Urinary bladder (tissue), 4 donors: ENCODE data around the gene HOXA6. TPM values are rescaled to one million over a fixed set of nuclear protein-coding genes. Genes with fewer than 3 reads are reported as not detected.

ENCODE experiments used
- DNase-seq: peaks from one replicate; pipeline ENCODE4 v3.0.0-alpha.2; 2015; ENCODE audit errors: extremely low spot score
- H3K27ac ChIP-seq: one replicate; pipeline ENCODE4 v1.5.1; 2013; ENCODE audit warnings: low read depth, mild to moderate bottlenecking, moderate library complexity
- H3K36me3 ChIP-seq: one replicate; pipeline ENCODE4 v1.6.1; 2013; ENCODE audit warnings: mild to moderate bottlenecking, moderate library complexity; ENCODE audit not compliant: insufficient read depth
- H3K4me1 ChIP-seq: one replicate; pipeline ENCODE4 v1.6.1; 2013; ENCODE audit warnings: mild to moderate bottlenecking, moderate library complexity; ENCODE audit not compliant: insufficient read depth
- H3K4me3 ChIP-seq: one replicate; pipeline ENCODE4 v1.5.1; 2013; ENCODE audit warnings: low read depth, low read length
- WGBS: extraction: QIAGEN DNeasy Blood & Tissue Kit; methylation state at CpG from one replicate; pipeline ENCODE4 v1.1.7; 2013; 5-methylcytosine and 5-hydroxymethylcytosine counted together
- polyA plus RNA-seq: library from polyadenylated mRNA; stranded (reverse); fragments of 200-250 nt; gene quantifications from one replicate; pipeline ENCODE4 v1.2.3, GENCODE V29; 2013
- total RNA-seq: library from RNA; depleted of rRNA; stranded (reverse); fragments of >200 nt; gene quantifications from one replicate; pipeline ENCODE4 v1.2.3, GENCODE V29; 2014
- donor health status: healthy with polysubstance abuse.
- donor health status: healthy.

The HOXA6 gene
- total and polyA plus RNA-seq, 2 donors = 4.4 to 8.4 TPM

DNA sequence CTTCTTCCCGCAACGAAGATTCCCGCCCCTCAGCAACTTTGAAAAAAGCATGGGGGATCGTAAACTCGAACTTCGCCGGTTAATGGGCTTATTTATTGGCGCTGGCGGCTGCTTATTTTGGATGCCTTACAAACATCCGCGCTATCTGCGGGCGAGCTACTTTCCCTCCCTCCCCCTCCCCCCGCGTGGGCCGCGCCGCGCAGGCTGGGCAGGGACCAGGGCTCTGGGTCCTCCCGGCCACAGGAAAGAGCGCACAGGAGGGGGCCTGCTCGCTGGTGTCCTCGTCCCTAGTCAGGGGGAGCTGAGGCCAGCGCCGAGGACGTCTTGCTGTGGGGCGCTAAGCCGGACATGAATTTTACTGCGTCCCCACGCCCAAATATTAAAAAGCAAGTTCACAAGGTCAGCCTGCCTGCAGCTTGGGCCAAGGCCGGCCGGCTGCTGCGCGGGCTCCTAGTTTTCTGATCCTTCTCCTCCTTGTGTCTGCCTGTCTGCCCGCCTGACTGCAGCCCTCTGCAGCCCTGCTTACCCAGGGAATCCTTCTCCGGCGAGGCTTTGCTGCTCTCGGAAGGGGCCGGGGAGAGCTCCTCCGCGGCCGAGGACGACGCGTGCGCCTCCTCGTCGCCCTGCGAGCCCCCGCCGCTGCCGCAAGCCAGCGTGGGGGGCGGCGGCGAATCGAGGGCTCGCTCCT, 25.4 kb upstream of the HOXA6 start:
- Histone ChIP-seq H3K36me3 (peaks cover 2% of the 10 kb centered on the region), H3K4me3 (peak overlapping the region; percentile 83), H3K4me1 (no peaks in the 10 kb centered on the region), H3K27ac (peak overlapping the region; percentile 95)
- WGBS = under 1% methylated on average over 58 of the region's 58 CpGs
- DNase-seq = no peak

DNA sequence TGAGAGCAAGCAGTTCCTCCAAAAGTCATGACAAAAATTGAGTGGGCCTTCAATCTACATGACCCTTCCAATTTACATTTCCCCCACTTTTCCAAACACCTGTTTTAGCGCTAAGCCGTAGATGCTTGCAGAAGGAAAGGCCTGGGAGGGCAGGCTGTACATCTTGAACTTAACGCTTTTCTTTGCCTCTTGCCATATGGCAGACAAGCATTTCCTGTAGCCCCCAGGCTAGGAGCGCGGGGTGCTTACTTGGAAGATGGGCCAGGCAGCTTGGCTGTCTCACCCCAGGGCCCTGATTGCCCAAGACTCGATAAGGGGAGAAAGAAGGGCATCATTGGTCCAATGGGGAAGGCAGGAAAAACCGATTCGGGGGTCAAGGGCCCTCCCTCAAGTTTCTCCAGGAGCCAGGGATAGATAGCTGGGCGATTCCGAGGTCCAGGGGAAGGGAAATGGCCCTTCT, 24.8 kb upstream of the HOXA6 start:
- H3K27ac ChIP-seq = peak overlapping the region; percentile 87
- DNase-seq = no peak
- H3K4me3 ChIP-seq = peak overlapping the region; percentile 83
- WGBS = 11% methylated on average over 10 of the region's 10 CpGs
- H3K4me1 ChIP-seq = no peaks in the 10 kb centered on the region
- H3K36me3 ChIP-seq = peaks cover 2% of the 10 kb centered on the region

DNA sequence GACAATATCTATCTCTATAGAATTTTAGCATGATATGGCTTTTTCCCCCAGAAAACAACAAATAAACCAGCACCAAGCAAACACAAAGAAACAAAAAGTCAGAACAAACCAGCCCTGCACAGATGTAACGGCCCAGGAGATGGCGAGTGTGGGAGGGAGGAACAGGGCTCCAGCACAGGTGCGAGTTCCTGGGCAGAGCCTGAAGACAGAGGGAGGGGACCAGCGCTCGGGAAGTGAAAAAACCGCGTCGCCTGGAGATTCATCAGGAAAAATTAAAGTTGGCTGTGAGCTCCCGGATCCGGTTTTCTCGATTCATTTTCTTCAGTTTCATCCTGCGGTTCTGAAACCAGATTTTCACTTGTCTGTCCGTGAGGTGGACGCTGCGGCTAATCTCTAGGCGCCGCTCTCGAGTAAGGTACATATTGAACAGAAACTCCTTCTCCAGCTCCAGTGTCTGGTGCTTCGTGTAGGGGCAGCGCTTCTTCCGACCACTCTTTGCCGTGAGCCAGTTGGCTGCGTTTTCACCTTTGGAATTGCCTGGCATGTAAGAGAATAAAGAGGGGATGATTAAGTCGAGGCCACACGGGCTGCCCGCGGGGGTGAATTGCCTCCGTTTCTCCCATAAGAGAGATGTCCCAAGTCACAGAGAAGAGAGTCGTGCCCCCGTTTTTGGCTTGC, 24.2 kb upstream of the HOXA6 start:
- H3K4me3 ChIP-seq = peak overlapping the region; percentile 83
- H3K27ac ChIP-seq = peak overlapping the region; percentile 87
- H3K36me3 ChIP-seq = peaks cover 2% of the 10 kb centered on the region
- H3K4me1 ChIP-seq = no peaks in the 10 kb centered on the region
- DNase-seq = no peak
- WGBS = 19% methylated on average over 30 of the region's 30 CpGs

DNA sequence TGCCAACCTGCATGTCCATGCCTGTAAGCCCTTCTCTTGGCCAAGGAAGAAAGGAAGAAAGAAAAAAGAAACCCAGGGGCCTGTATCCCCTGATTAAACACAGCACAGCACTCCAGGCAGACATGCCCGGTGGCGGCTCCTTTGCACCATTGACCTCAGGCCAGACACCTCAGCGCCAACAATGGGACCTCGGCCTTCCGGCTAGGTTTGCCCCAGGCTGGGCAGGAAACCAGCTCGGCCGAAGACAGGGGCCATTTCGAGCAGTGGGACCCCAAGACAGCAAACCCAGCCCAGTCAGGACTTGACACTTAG, 23.7 kb upstream of the HOXA6 start:
- peak overlapping the region; percentile 83 for H3K4me3 ChIP-seq
- H3K36me3 ChIP-seq = peaks cover 2% of the 10 kb centered on the region
- 17% methylated on average over 8 of the region's 8 CpGs for WGBS
- no peaks in the 10 kb centered on the region for H3K4me1 ChIP-seq
- H3K27ac ChIP-seq = peak overlapping the region; percentile 87
- DNase-seq = no peak

DNA sequence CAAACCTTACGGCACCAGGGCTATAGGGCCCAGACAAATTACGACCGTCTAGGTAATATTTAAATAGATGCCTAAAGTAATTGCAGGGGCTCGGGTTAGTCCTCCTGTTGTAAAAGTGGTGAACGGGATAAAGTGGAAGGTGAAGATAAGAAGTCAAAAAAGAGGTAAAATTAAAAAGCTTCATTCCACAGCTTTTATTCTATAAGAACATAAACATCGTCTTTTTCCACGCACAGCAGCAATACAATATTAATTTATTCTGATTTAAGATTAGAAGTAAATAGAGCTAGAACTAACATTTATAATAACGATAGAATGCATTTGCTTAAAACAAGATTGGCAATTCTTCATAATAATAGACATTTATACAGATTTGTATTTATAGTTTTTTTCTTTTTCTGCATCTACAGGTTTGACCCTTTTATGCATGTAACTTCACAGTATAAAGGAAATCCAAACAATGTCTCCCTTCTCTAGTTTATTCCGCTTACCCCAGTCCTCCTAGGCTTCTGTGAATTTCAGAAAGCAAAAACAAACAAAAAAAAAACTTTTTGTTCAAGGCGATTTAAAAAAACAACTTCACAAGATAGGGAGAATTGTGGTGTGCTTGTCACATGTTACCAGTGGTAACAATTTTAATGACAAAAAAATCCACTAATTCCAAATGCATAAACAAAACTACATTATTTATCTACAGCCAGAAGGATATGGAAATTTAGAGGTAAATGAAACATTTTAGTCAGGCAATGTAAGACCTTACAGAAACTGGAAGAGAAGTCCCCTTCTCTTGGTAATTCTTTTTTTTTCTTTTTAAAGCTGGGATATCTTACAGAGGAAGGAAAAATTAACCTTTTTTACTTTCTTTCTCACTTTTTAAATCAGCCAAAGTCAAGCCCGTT, 23.1 kb upstream of the HOXA6 start:
- Histone ChIP-seq H3K4me1 (no peaks in the 10 kb centered on the region), H3K27ac (peak overlapping the region; percentile 98)
- WGBS = 24% methylated on average over 11 of the region's 11 CpGs

DNA sequence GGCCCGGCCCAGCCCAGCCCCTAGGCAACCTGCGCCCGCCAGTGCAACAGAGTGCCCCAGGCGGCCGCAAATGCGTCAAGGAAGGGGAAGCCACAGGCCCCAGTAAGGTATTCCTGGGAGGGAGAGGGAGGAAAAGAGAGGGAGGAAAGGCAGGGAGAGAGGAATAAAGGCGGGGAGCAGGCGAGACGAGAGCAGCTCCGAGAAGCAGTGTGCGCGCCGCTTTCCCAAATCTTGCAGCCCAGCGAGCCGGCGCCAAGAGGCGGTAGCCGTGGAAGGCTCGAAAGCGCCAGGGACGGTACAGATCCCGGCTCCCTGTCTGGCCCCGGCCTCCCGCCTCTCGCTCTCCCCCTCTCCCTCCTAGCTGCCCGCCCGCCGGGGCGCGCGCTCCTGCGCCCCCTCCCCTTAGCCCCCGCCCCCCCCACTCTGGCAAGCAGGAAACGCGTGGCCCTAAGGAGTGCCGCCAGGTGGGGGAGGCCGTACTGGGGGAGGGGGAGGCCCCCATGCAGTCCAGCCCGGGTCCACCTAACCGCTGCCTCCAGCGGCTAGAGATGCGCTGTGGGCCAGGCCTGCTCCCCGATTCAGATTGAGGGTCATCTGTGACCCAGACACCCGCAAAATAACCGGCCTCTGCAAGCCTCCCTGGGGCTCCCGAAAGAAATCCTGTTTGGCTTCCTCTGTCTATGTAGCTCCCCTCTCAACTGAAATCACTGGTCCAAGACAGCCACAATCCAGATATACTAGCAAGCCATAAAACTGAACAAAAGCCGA, 22.3 kb upstream of the HOXA6 start:
- H3K36me3 ChIP-seq = peaks cover 2% of the 10 kb centered on the region
- no peak for DNase-seq
- H3K4me1 ChIP-seq = no peaks in the 10 kb centered on the region
- peak overlapping the region; percentile 98 for H3K27ac ChIP-seq
- peak overlapping the region; percentile 57 for H3K4me3 ChIP-seq
- WGBS = 2% methylated on average over 46 of the region's 46 CpGs

More for the DNA sequence above, 23.1 kb upstream of the HOXA6 start:
- Histone ChIP-seq H3K36me3 (peaks cover 2% of the 10 kb centered on the region), H3K4me3 (peak overlapping the region; percentile 83)
- DNase-seq = no peak

DNA sequence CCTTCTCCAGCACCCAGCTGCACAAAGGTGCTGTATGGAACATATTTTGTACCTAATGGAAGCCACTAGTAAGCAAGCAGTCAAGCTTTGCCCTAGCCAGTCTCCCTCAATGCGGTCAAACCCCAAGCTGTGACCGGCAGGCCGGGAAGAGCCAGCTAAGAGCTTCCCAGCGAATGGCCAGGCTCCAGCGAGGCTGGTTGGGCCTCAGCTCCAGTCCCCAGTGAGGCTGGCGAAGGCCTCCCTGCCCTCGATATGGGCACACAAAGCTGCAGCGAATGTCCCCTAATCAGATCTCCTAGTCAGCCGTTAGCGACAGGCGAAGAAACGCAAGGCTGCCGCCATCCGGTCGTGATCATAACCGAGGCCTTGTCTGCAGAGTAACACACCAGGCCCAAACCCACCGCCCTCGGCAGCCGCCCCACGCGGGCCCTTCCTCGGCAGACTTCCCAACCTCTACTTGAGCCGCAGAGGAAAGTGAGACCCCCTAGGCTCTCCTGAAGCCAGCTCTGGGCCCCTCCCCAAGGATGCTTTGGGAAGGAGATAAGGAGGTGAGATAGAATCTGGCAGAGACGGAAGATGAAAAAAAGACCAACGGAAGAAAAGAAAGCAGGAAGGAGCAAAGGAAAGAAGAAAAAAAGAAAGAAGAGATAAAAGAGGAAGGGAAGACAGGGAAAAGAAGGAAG, 20.8 kb upstream of the HOXA6 start:
- WGBS = 18% methylated on average over 25 of the region's 25 CpGs
- peak overlapping the region; percentile 57 for H3K4me3 ChIP-seq
- no peaks in the 10 kb centered on the region for H3K4me1 ChIP-seq
- no peak for DNase-seq
- peaks cover 2% of the 10 kb centered on the region for H3K36me3 ChIP-seq
- peak overlapping the region; percentile 98 for H3K27ac ChIP-seq

DNA sequence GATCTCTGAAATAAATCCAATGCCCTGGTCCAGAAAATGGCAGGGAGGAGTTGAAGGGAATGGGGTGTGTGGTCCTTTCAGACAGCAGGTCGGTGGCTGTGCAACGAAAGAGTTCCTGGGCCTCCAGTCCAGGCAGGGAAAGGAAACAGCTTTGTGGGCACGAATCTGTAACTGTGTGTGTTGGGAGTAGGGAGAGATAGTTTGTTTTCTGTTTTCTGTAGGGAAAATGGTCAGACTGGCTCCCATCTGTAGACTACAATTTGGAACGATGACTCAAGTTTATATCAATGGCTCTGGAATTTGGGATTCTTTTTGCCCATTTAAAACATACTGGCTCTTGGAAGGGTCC, 20.3 kb upstream of the HOXA6 start:
- peaks cover 2% of the 10 kb centered on the region for H3K36me3 ChIP-seq
- H3K27ac ChIP-seq = peak overlapping the region; percentile 98
- DNase-seq = no peak
- H3K4me3 ChIP-seq = peak overlapping the region; percentile 57
- no peaks in the 10 kb centered on the region for H3K4me1 ChIP-seq
- 21% methylated on average over 4 of the region's 4 CpGs for WGBS

DNA sequence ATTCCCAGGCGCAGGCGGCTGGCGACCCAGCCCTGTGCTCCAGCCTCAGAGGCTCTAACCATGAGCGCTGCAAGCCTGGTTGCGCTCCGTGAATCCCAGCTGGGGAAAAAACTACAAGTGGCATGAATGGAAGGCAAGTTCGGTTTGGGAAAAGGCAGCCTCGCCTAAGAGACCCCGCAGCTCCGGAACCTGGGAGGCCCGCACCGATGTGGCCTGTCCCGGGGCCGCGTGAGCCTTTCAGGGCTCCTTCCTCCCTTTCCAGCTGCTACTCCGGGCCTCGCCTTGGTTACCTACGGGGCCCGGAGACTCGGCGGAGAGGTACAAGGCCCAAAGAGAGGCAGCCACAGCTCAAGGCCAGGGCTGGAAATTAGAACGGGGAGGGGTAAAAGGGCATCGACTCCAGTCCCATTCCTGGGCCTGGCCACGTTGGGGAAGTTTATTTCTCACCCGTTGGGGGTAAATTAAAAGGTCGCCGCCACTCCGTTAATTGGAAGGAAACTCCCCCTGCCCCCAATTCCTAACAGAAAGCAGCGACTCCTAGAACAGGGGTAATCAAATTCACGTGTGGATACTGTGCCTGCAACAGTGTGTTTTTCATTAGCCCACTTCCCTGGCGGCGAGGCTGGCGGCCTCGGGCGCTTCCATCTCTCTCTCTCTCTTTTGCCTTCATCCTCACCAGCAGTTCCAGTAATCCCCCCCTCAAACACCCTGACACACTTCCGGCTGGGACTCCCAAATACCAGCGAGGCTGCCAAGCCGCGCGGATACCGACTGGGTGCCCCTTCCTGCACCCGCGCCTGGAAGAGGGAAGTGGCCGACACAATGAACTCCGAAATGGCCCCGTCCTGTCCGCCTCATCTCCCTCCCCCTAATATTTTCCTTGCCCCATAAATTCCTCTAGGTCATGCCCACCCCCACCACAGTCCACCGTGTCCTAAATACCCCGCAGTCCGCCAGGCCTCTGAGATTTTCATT, 19.2 kb upstream of the HOXA6 start:
- H3K36me3 ChIP-seq = peaks cover 2% of the 10 kb centered on the region
- no peaks in the 10 kb centered on the region for H3K4me1 ChIP-seq
- H3K27ac ChIP-seq = peak overlapping the region; percentile 98
- 14% methylated on average over 50 of the region's 50 CpGs for WGBS
- no peak for DNase-seq
- H3K4me3 ChIP-seq = peak overlapping the region; percentile 74

DNA sequence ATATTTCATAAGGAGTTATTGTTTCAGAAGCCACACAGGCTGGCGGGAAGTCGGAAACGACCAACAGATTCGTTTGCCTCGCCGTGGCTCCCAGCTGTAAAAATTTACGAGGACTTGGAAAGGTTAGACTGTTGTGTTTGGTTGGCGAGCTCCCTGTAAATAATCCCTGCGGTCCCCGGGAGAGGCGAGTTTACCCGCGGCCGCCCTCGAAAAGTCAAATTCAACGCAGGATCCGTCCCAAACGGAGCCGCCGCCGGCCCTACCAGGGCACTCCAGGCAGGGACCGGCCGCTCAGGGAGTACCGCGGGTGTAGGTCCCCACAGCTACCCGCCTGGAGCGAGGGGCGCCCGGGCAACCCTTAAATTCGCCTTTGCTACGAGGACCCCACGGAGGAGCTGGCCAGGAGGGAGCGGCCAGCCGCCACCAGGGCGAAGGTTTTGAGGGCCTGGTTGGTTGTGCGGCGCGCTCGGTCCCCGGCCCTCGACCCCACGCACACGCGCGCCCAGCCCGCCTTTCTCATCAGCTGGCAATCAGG, 18.5 kb upstream of the HOXA6 start:
- Histone ChIP-seq H3K4me3 (peak overlapping the region; percentile 74), H3K27ac (peak overlapping the region; percentile 98), H3K4me1 (no peaks in the 10 kb centered on the region), H3K36me3 (no peaks in the 10 kb centered on the region)
- no peak for DNase-seq
- WGBS = 8% methylated on average over 46 of the region's 46 CpGs

DNA sequence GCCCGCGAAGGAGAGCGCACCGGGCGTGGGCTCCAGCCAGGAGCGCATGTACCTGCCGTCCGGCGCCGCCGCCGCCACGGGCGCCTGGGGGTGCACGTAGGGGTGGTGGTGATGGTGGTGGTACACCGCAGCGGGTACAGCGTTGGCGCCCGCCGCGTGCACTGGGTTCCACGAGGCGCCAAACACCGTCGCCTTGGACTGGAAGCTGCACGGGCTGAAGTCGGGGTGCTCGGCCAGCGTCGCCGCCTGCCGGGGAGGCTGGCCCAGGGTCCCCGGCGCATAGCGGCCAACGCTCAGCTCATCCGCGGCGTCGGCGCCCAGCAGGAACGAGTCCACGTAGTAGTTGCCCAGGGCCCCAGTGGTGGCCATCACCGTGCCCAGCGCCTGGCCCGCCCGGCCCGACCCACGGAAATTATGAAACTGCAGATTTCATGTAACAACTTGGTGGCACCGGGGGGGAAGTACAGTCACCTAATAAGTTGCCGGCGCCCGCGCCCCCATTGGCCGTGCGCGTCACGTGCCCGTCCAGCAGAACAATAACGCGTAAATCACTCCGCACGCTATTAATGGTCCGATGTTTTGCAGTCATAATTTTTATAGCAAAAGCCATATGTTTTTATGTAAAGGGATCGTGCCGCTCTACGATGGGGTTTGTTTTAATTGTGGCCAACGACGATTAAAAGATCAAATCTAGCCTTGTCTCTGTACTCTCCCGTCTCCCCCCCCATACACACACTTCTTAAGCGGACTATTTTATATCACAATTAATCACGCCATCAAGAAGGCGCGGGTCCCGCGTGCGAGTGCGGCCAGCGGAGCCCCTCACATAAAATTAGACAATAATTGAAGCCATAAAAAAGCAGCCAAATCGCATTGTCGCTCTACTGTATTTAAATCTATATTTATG, 17.8 kb upstream of the HOXA6 start, which contains the start of gene HOXA9:
HOXA9 (minus strand) TSS at position 449 of the 907 bp plus-strand sequence; CDS start at position 369, 80 bp downstream.
- peak within 1 kb of the TSS; percentile 98 for H3K27ac ChIP-seq

More for the DNA sequence above, 17.8 kb upstream of the HOXA6 start, which contains the start of gene HOXA9:
- Histone ChIP-seq H3K36me3 (no peaks in the 10 kb centered on the region), H3K4me1 (no peaks in the 10 kb centered on the region), H3K4me3 (peak within 1 kb of the TSS; percentile 74)
- WGBS = 2% methylated on average over 82 of the region's 82 CpGs
- DNase-seq = peak; percentile 89
